ENCODE results near the gene TP53.
"Not testable (repeated sequence)": the region's sequence is repeated elsewhere in the genome, so short reads cannot be mapped to it uniquely, and the experiment has no call there.

The TP53 gene

DNA sequence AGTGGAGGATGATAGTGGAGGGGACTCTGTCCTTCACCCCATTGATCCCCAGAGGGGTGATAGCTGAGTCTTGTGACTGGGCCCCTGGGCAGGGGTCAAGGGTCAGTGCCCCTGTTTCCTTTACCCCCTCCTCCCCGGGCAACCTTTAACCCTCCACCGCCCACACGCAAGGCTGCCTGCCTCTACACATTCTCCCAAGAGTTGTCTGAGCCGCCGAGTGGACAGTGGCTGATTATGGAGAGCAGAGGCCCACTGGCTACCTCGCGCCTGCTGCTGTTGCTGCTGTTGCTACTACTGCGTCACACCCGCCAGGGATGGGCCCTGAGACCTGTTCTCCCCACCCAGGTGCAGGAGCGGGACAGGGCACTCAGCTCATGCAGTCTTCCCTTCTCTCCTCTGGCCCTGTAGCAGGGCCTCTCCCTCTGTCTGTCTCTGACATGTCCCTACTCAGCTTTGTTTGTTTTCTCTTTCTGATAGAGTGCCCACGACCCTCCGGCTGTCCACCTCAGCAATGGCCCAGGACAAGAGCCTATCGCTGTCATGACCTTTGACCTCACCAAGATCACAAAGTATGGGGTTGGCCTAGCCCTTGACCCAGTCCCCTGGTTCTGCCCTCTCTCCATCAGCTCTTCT is 57.2 kb downstream of the TP53 start, which contains the start of gene SHBG:
SHBG (plus strand) TSS at position 197 of the 633 bp plus-strand sequence; CDS start at position 235, 38 bp downstream.
- TF ChIP-seq CTCF (conservative IDR thresholded peaks at IDR 0.05; ENCODE audit: low read depth, low read length) = no peak
- no peak for DNase-seq (ENCODE audit: low read depth)
- no peak within 1 kb of the TSS for H3K4me3 ChIP-seq (ENCODE audit: low read length)

DNA sequence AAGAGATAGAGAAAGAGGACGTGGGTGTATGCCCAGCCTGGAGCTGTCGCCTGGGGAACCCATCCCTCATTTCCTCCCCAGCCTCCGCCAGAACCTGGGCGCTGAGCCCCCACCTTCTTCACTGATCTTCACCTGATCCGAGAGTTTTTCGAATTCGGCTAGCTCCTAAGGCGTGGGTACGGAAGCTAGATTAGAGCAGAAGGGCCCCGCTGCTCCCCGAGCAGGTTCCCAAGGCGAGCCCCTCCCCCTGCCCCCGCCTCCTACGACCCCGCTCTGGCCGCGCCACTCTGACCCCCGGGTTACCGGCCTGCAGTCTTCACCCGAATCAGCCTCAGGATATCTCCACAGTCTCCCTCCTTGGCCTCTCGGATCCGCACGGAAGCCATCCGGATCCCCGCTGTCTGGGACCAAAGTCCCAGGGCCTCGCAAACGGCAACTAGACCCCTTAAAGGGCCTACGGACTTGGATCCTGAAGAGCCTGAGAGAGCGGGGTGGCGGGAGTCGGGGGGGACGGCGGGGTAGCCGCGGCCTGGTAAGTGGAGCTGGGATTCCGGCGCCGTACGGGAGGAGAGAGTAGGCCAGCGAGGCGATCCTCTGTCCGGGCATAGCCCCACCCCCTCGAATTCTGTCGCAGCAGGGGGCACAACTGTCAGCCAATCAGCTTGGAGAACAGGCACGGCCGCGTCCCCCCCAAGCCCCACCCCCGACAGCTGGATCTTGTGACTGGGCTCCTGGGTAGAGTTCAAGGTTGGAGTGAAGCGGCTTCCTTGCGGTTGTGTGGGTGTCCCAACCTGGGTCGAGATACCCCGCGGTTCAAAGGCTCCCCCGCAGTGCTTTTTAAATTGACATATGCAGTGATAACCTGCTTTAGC is 59.8 kb downstream of the TP53 start, which contains the start of gene SAT2:
SAT2 (minus strand) TSS at position 572 of the 872 bp plus-strand sequence; CDS start at position 386, 186 bp downstream.
- peak; percentile 59 for DNase-seq (ENCODE audit: low read depth)
- H3K4me3 ChIP-seq (ENCODE audit: low read length) = peak within 1 kb of the TSS; percentile 84
- no peak for TF ChIP-seq CTCF (conservative IDR thresholded peaks at IDR 0.05; ENCODE audit: low read depth, low read length)

DNA sequence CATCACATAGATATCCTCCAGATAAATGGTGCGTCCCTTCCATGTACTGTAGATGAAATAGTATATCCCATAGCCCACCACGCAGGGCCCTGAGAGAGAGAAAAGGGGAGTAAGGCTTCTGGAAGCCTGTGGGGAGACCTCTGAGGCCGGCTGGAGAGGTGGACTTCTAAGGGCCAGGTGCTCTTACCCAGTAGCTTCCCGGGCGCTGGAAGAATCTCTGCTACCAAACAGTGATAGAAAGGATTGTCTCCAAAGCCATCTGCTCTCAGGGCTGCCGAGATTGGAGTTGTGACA is 60.4 kb downstream of the TP53 start:
- peak overlapping the region; percentile 84 for H3K4me3 ChIP-seq (ENCODE audit: low read length)
- TF ChIP-seq CTCF (conservative IDR thresholded peaks at IDR 0.05; ENCODE audit: low read depth, low read length) = no peak
- no peak for DNase-seq (ENCODE audit: low read depth)

DNA sequence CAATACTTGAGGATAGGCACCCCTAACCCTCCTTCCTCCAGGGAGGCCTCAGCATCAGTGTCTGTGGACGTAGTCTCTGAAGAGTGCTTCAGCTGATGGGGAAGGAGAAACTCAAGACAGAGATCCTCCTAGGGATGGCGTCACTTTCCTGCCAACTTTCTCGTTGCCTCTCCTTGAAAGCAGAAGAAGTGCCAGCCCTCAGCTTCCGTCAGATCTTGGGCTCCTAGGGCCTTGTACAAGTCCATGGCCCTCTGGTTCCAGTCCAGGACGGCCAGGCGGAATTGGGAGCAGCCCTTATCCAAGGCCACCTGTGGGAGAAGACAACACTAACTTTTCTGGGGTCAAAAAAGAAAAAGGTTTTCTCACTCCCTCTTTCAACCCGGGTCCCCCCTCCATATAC is 61.0 kb downstream of the TP53 start:
- no peak for DNase-seq (ENCODE audit: low read depth)
- no peak overlapping the region for H3K4me3 ChIP-seq (ENCODE audit: low read length)
- no peak for TF ChIP-seq CTCF (conservative IDR thresholded peaks at IDR 0.05; ENCODE audit: low read depth, low read length)

DNA sequence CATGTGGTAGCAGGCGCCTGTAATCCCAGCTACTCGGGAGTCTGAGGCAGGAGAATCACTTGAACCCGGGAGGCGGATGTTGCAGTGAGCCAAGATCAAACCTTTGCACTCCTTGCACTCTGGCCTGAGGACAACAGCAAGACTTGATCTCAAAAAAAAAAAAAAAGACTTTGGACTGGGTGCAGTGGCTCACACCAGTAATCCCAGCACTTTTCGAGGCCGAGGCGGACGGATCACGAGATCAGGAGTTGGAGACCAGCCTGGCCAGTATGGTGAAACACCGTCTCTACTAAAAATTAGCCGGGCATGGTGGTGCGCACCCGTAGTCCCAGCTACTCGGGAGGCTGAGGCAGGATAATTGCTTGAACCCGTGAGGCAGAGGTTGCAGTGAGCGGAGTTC is 61.5 kb downstream of the TP53 start:
- not testable (repeated sequence) for DNase-seq (ENCODE audit: low read depth); H3K4me3 ChIP-seq (ENCODE audit: low read length)

GRCh38 chr17:7623661-7624060 is 63.6 kb downstream of the TP53 start:
- TF ChIP-seq CTCF (conservative IDR thresholded peaks at IDR 0.05; ENCODE audit: low read depth, low read length) = no peak
- DNase-seq (ENCODE audit: low read depth) = no peak
- no peak overlapping the region for H3K4me3 ChIP-seq (ENCODE audit: low read length)

- DNase-seq (ENCODE audit: low read depth) = no peak
- TF ChIP-seq CTCF (conservative IDR thresholded peaks at IDR 0.05; ENCODE audit: low read depth, low read length) = no peak
- H3K4me3 ChIP-seq (ENCODE audit: low read length) = no peak overlapping the region
Measured at GRCh38 chr17:7620835-7621234, 66.5 kb downstream of the TP53 start.

All from retinal pigment epithelial cell (primary cell).